Stimulated activated naive CD4-positive, alpha-beta T cell treated with Interleukin-2 at 50 U/mL for 16 hours (primary cell): ENCODE data around the gene ANK3.

Experiments
- DNase-seq: peaks from one replicate; lab custom pipeline; 2025; lab: John Stamatoyannopoulos, UW

Gene ANK3

GRCh38 chr10:60031183-60031582 lies 358.5 kb downstream of the ANK3 start:
- DNase-seq = no peak

- no peak for DNase-seq
These were observed 360.2 kb downstream of the ANK3 start for GRCh38 chr10:60029475-60029874.

GRCh38 chr10:60028081-60028480 lies 361.6 kb downstream of the ANK3 start:
- no peak for DNase-seq

GRCh38 chr10:60025279-60025678 lies 364.4 kb downstream of the ANK3 start:
- no peak for DNase-seq

- DNase-seq = no peak
These were observed 365.2 kb downstream of the ANK3 start for GRCh38 chr10:60024506-60024905.

GRCh38 chr10:60023155-60023877 lies 366.4 kb downstream of the ANK3 start:
- DNase-seq = no peak

GRCh38 chr10:60021361-60021760 lies 368.3 kb downstream of the ANK3 start:
- no peak for DNase-seq

GRCh38 chr10:60016794-60017193 lies 372.9 kb downstream of the ANK3 start:
- no peak for DNase-seq

GRCh38 chr10:60009710-60010383 lies 379.8 kb downstream of the ANK3 start:
- no peak for DNase-seq

GRCh38 chr10:60009276-60009675 lies 380.4 kb downstream of the ANK3 start:
- DNase-seq = no peak

GRCh38 chr10:60008816-60009215 lies 380.9 kb downstream of the ANK3 start:
- no peak for DNase-seq

- DNase-seq = no peak
These were observed 383.6 kb downstream of the ANK3 start for GRCh38 chr10:60006062-60006461.

- no peak for DNase-seq
These were observed 385.8 kb downstream of the ANK3 start for GRCh38 chr10:60003651-60004523.

GRCh38 chr10:60000747-60001146 lies 388.9 kb downstream of the ANK3 start:
- no peak for DNase-seq

- no peak for DNase-seq
These were observed 391.7 kb downstream of the ANK3 start for GRCh38 chr10:59997827-59998525.

- no peak for DNase-seq
These were observed 393.8 kb downstream of the ANK3 start for GRCh38 chr10:59995862-59996261.

GRCh38 chr10:59993931-59994330 lies 395.7 kb downstream of the ANK3 start:
- DNase-seq = no peak

- DNase-seq = no peak
These were observed 398.0 kb downstream of the ANK3 start for GRCh38 chr10:59991661-59992060.

- no peak for DNase-seq
These were observed 398.6 kb downstream of the ANK3 start for GRCh38 chr10:59991117-59991516.

- no peak for DNase-seq
These were observed 404.0 kb downstream of the ANK3 start for GRCh38 chr10:59985639-59986038.

GRCh38 chr10:59984415-59984814 lies 405.3 kb downstream of the ANK3 start:
- no peak for DNase-seq

- no peak for DNase-seq
These were observed 409.3 kb downstream of the ANK3 start for GRCh38 chr10:59980356-59980755.
